A673 (cell line): ENCODE measurements around the gene FASTK. TPM values are rescaled to one million over a fixed set of nuclear protein-coding genes. Genes with fewer than 3 reads are reported as not detected.

Experiments
- BruUV-seq: library from RNA; stranded (reverse); fragments of 400-500 nt; replicated peaks from 2 replicates; lab custom pipeline; 2021; lab: Mats Ljungman, UMichigan
- CTCF ChIA-PET: fragments of 300-600 bp; sonication (Branson Sonifier 250); formaldehyde crosslinking; loops from one replicate; lab custom pipeline; 2022; ENCODE audit warnings: antibody characterized with exemption; lab: Charles Lee
- POLR2A ChIA-PET: fragments of 300-600 bp; sonication (Branson Sonifier 250); formaldehyde crosslinking; loops from one replicate; lab custom pipeline; 2022; ENCODE audit warnings: antibody characterized with exemption; ENCODE audit not compliant: low non-redundant PET; lab: Charles Lee
- DNase-seq: peaks from one replicate; pipeline ENCODE4 v3.0.0-alpha.2; 2015; ENCODE audit warnings: low spot score
- H3K27ac ChIP-seq: fragments of 200-600 bp; sonication (generic); 2 replicates; pipeline ENCODE4 v1.5.1; 2016; ENCODE audit warnings: mixed run types, low read depth, mild to moderate bottlenecking, mixed read lengths, antibody characterized with exemption, low read length; ENCODE audit not compliant: poor library complexity, severe bottlenecking
- H3K27me3 ChIP-seq: fragments of 200-600 bp; sonication (generic); replicated peaks from 2 replicates; pipeline ENCODE4 v1.6.1; 2017; ENCODE audit warnings: mixed run types, low read depth, mild to moderate bottlenecking, mixed read lengths, antibody characterized with exemption, low read length; ENCODE audit not compliant: insufficient read depth, poor library complexity
- H3K36me3 ChIP-seq: fragments of 200-600 bp; sonication (generic); 2 replicates; pipeline ENCODE4 v1.6.1; 2016; ENCODE audit warnings: mixed run types, mild to moderate bottlenecking, mixed read lengths, antibody characterized with exemption, low read length; ENCODE audit not compliant: insufficient read depth, poor library complexity, severe bottlenecking
- H3K4me1 ChIP-seq: fragments of 200-600 bp; sonication (generic); 2 replicates; pipeline ENCODE4 v1.6.1; 2017; ENCODE audit warnings: mixed run types, mild to moderate bottlenecking, mixed read lengths, antibody characterized with exemption, low read length; ENCODE audit not compliant: insufficient read depth, poor library complexity, severe bottlenecking
- H3K4me3 ChIP-seq: fragments of 200-600 bp; sonication (generic); 2 replicates; pipeline ENCODE4 v1.5.1; 2016; ENCODE audit warnings: low read depth, mixed run types, mild to moderate bottlenecking, mixed read lengths, low read length; ENCODE audit not compliant: poor library complexity, severe bottlenecking
- H3K9me3 ChIP-seq: fragments of 200-600 bp; sonication (generic); 2 replicates; pipeline ENCODE4 v1.6.1; 2016; ENCODE audit warnings: mixed run types, low read depth, mild to moderate bottlenecking, mixed read lengths, antibody characterized with exemption, low read length; ENCODE audit not compliant: poor library complexity, severe bottlenecking
- CTCF ChIP-seq: fragments of 300-800, 200-600 bp; sonication (generic); conservative IDR thresholded peaks from 2 replicates; pipeline ENCODE4 v1.5.1; 2017; ENCODE audit warnings: low read depth, mild to moderate bottlenecking, antibody characterized with exemption, low read length, moderate library complexity, mixed read lengths
- EZH2 ChIP-seq: fragments of 200-600 bp; sonication (generic); IDR thresholded peaks from 2 replicates; pipeline ENCODE4 v1.6.1; 2017; ENCODE audit warnings: borderline replicate concordance, low read depth, mild to moderate bottlenecking, mixed read lengths, antibody characterized with exemption, low read length; ENCODE audit not compliant: poor library complexity, severe bottlenecking
- intact Hi-C: fragments of 100-400 bp; cut with micrococcal nuclease; formaldehyde crosslinking; loops from one replicate; pipeline ENCODE4 v1.10.0; 2022; ENCODE audit not compliant: unreplicated experiment
- total RNA-seq: library from RNA; stranded (reverse); gene quantifications from 2 replicates; pipeline ENCODE4 v1.2.3, GENCODE V29; 2021

FASTK gene
- total RNA-seq, 1 experiment from 2014 or later = 80.5 TPM

- H3K4me1 ChIP-seq = peaks cover 21% of the 10 kb centered on the region
- DNase-seq = peak; percentile 72
- H3K4me3 ChIP-seq = no peak overlapping the region
- TF ChIP-seq CTCF (peak; percentile 84), EZH2 (no peak)
- H3K27ac ChIP-seq = no peak overlapping the region
- CTCF ChIA-PET = interaction anchor here (1.0 kb wide), 1 partner anchor 20 kb away, joined by 4 read pairs; no protein-coding TSS in a partner anchor
- intact Hi-C loops = loop anchor here (5.0 to 10.0 kb wide), 2 partner anchors 99 to 216 kb away; no protein-coding TSS in a partner anchor
- POLR2A ChIA-PET = interaction anchor here (0.6 kb wide), 1 partner anchor 148 kb away, joined by 7 read pairs; no protein-coding TSS in a partner anchor
- no peaks in the 10 kb centered on the region for H3K27me3 ChIP-seq
- H3K9me3 ChIP-seq = no peaks in the 10 kb centered on the region
- no TSS peak for BruUV-seq
- H3K36me3 ChIP-seq = no peaks in the 10 kb centered on the region
Measured at GRCh38 chr7:151110941-151111645, 30.5 kb upstream of the FASTK start.

GRCh38 chr7:151110236-151110940 is 29.8 kb upstream of the FASTK start:
- intact Hi-C loops = loop anchor here (5.0 to 10.0 kb wide), 2 partner anchors 98 to 216 kb away; no protein-coding TSS in a partner anchor
- H3K9me3 ChIP-seq = no peaks in the 10 kb centered on the region
- no peak overlapping the region for H3K27ac ChIP-seq
- TF ChIP-seq EZH2 = no peak
- no peak for TF ChIP-seq CTCF
- peaks cover 14% of the 10 kb centered on the region for H3K4me1 ChIP-seq
- H3K4me3 ChIP-seq = no peak overlapping the region
- H3K36me3 ChIP-seq = no peaks in the 10 kb centered on the region
- ChIA-PET POLR2A (interaction anchor here (0.6 kb wide), 1 partner anchor 149 kb away, joined by 7 read pairs; no protein-coding TSS in a partner anchor), CTCF (no interaction called here)
- no TSS peak for BruUV-seq
- no peak for DNase-seq
- H3K27me3 ChIP-seq = no peaks in the 10 kb centered on the region

- no TSS peak for BruUV-seq
- Histone ChIP-seq H3K4me1 (peaks cover 14% of the 10 kb centered on the region), H3K9me3 (no peaks in the 10 kb centered on the region), H3K27me3 (no peaks in the 10 kb centered on the region), H3K27ac (no peak overlapping the region), H3K4me3 (no peak overlapping the region), H3K36me3 (no peaks in the 10 kb centered on the region)
- CTCF ChIA-PET = interaction anchor here (0.6 kb wide), 1 partner anchor 146 kb away, joined by 5 read pairs; no protein-coding TSS in a partner anchor
- no peak for DNase-seq
- TF ChIP-seq CTCF (no peak), EZH2 (no peak)
- intact Hi-C loops = loop anchor here (5.0 to 10.0 kb wide), 2 partner anchors 97 to 215 kb away; no protein-coding TSS in a partner anchor
- POLR2A ChIA-PET = interaction anchor here (0.6 kb wide), 2 partner anchors 81 to 491 kb away, joined by 3 to 5 read pairs; partner anchors contain the start of gene ABCB8
Measured at GRCh38 chr7:151109094-151110048, 28.8 kb upstream of the FASTK start.
